ENCODE measurements around the gene VTN. TPM values are rescaled to one million over a fixed set of nuclear protein-coding genes. Genes with fewer than 3 reads are reported as not detected.

Gene VTN
- total and polyA plus RNA-seq, 7 experiments from 2014 or later: 0.08 to 0.65 (median 0.19) TPM; not detected in 4

DNA sequence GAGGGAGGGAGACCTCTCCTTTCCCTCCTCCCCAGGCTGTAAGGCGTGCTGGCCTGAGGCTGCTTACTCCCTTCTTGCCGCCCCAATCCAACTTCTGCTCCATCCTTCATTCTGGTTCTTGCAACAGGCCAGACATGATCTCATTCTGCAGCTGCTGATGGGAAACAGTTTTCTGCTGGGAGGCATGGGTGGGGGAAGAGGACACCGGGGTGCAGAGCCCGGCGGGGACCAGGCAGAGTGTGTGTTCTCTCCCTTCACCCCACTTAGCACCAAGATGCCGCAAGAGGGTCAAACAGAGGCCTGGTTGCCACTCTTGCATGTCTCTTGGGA is 2.8 kb upstream of the VTN start:
- Mint-ChIP-seq H3K27me3 (no peaks in the 10 kb centered on the region), H3K9me3 (no peaks in the 10 kb centered on the region), H3K4me3 (peak overlapping the region; percentile 70 to 95 (median 78)), H3K27ac (peak overlapping the region in 4 of 9 donors; percentile 23 to 69 (median 50)), H3K36me3 (peaks cover 0 to 4% (median under 1%) of the 10 kb centered on the region in 5 donors), H3K4me1 (peaks cover 10 to 25% (median 18%) of the 10 kb centered on the region in 7 donors)
- Histone ChIP-seq H3K27ac (ENCODE audit: low read depth, low read length) (peak overlapping the region; percentile 88), H3K4me3 (ENCODE audit: low read length) (peak overlapping the region; percentile 78), H3K9me3 (ENCODE audit: control insufficient read depth in 2 of 3, low read length in 3 of 3) (no peaks in the 10 kb centered on the region), H3K36me3 (ENCODE audit: control insufficient read depth in 2 of 3, insufficient read depth in 3 of 3, low read length in 3 of 3) (no peaks in the 10 kb centered on the region), H3K27me3 (ENCODE audit: control insufficient read depth in 2 of 2, insufficient read depth in 2 of 2, low read length in 2 of 2) (no peaks in the 10 kb centered on the region), H3K4me1 (ENCODE audit: control insufficient read depth in 2 of 2, insufficient read depth in 2 of 2, low read length in 2 of 2) (peaks cover 9 to 11% of the 10 kb centered on the region in 2 donors)
- no peak for DNase-seq
- intact Hi-C loops (cut with micrococcal nuclease): loop anchor here (1.0 to 10.0 kb wide), 5 partner anchors 11 to 202 kb away; partner anchors contain the start of genes ALDOC (in 1 of the 2), PIGS (in 1 of the 2), SLC46A1 (in 1 of the 2) and TMEM97 (in 1 of the 2)
- ATAC-seq: no peak
- CTCF ChIA-PET: no interaction called here
- POLR2A ChIA-PET: interaction anchor here (3.3 kb wide), 1 partner anchor 15 kb away, joined by 17 read pairs; the partner anchor contains the start of gene POLDIP2

DNA sequence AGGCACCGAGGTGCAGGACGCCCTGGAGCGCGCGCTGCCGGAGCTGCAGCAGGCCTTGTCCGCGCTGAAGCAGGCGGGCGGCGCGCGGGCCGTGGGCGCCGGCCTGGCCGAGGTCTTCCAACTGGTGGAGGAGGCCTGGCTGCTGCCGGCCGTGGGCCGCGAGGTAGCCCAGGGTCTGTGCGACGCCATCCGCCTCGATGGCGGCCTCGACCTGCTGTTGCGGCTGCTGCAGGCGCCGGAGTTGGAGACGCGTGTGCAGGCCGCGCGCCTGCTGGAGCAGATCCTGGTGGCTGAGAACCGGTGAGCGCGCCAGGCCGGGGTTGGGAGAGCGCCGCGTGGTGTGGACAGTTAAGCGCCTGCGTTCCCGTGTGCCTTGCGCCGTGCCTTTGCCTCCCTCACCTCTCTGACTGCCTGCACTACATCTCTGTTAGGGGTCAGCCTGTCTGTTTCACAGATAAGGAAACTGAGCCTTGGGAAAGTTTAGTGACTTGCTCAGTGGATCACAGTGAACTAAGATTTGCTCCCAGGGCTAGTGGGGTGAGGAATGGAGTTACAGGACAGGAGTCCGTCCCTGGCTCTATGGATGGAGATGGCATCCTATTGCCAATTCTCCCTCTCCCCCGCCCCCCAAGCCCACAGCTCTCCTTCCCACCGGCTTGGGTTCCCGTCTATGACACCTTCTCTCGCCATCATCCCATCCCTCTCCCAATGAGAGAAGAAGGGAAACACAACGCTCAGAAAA is 2.3 kb upstream of the VTN start:
- Mint-ChIP-seq H3K9me3 (no peaks in the 10 kb centered on the region), H3K27me3 (no peaks in the 10 kb centered on the region), H3K4me1 (peaks cover 10 to 25% (median 18%) of the 10 kb centered on the region in 7 donors), H3K36me3 (peaks cover 0 to 4% (median 0%) of the 10 kb centered on the region in 5 donors), H3K4me3 (peak overlapping the region; percentile 70 to 95 (median 85)), H3K27ac (peak overlapping the region in 6 of 9 donors; percentile 23 to 91 (median 54))
- peak overlapping the region; percentile 78 for H3K4me3 ChIP-seq (ENCODE audit: low read length)
- intact Hi-C loops (cut with micrococcal nuclease): loop anchor here (1.0 to 10.0 kb wide), 5 partner anchors 12 to 202 kb away; partner anchors contain the start of genes ALDOC (in 1 of the 2), PIGS (in 1 of the 2), SLC46A1 (in 1 of the 2) and TMEM97 (in 1 of the 2)
- peaks cover 9 to 11% of the 10 kb centered on the region in 2 donors for H3K4me1 ChIP-seq (ENCODE audit: control insufficient read depth in 2 of 2, insufficient read depth in 2 of 2, low read length in 2 of 2)
- ATAC-seq (no peak), DNase-seq (peak in 2 of 9 donors; percentile 15 to 16)
- no peaks in the 10 kb centered on the region for H3K9me3 ChIP-seq (ENCODE audit: control insufficient read depth in 2 of 3, low read length in 3 of 3)
- ChIA-PET CTCF (no interaction called here), POLR2A (interaction anchor here (0.8 to 3.3 kb wide), 5 partner anchors 12 to 357 kb away, joined by 3 to 17 read pairs (median 3); partner anchors contain the start of genes POLDIP2 and TNFAIP1)
- no peaks in the 10 kb centered on the region for H3K36me3 ChIP-seq (ENCODE audit: control insufficient read depth in 2 of 3, insufficient read depth in 3 of 3, low read length in 3 of 3)
- H3K27me3 ChIP-seq (ENCODE audit: control insufficient read depth in 2 of 2, insufficient read depth in 2 of 2, low read length in 2 of 2): no peaks in the 10 kb centered on the region
- peak overlapping the region; percentile 88 for H3K27ac ChIP-seq (ENCODE audit: low read depth, low read length)

DNA sequence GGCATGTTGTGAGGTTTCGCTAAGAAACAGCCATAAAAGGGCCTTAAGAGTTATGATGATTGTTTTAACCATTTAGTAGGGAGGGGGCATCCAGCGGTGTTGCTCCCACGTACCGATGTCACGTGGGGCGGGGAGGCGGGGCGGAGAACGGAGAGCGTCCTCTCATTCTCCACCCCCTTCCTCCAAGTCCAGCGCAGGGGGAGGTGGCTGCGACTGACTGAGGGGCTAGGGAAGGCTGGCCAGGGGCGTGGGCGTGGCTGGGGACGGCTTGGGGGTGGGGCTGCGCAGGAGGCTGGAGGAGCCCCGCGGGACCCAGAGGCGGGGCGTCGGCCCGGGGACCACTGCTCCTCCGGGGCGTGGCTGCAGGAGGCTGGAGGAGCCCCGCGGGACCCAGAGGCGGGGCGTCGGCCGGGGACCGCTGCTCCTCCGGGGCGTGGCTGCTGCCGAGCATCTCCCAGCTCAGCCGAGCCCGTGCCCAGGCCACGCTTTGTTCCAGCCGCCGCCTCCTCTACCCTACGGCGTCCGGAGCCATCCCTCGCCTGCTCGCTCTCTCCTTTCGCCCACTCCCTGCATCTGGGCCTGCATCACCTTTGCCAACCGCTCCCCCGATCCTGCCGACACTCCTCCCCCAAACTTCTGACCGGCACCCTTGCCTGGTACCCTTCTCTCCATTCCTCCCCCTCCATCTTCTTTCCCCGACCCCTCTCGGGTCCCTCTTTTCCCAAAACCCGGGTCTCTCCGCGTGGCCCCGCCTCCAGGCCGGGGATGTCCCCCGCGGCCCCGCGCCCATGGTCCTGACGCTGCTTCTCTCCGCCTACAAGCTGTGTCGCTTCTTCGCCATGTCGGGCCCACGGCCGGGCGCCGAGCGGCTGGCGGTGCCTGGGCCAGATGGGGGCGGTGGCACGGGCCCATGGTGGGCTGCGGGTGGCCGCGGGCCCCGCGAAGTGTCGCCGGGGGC is 1.4 kb upstream of the VTN start, which contains the start of gene SARM1:
SARM1 (plus strand) TSS at position 450 of the 958 bp plus-strand sequence; CDS start at position 789, 339 bp downstream.
- Histone ChIP-seq H3K4me1 (ENCODE audit: control insufficient read depth in 2 of 2, insufficient read depth in 2 of 2, low read length in 2 of 2) (peaks cover 9 to 11% of the 10 kb centered on the region in 2 donors), H3K27ac (ENCODE audit: low read depth, low read length) (peak within 1 kb of the TSS; percentile 88), H3K36me3 (ENCODE audit: control insufficient read depth in 2 of 3, insufficient read depth in 3 of 3, low read length in 3 of 3) (no peaks in the 10 kb centered on the region), H3K27me3 (ENCODE audit: control insufficient read depth in 2 of 2, insufficient read depth in 2 of 2, low read length in 2 of 2) (no peaks in the 10 kb centered on the region), H3K9me3 (ENCODE audit: control insufficient read depth in 2 of 3, low read length in 3 of 3) (no peaks in the 10 kb centered on the region), H3K4me3 (ENCODE audit: low read length) (peak within 1 kb of the TSS; percentile 78)
- DNase-seq: peak; percentile 52 to 90 (median 64)
- intact Hi-C loops (cut with micrococcal nuclease): loop anchor here (1.0 to 10.0 kb wide), 9 partner anchors 13 to 330 kb away; partner anchors contain the start of genes IFT20 (in 2 of the 2), POLDIP2 (in 2 of the 2), TMEM97 (in 2 of the 2) and TNFAIP1 (in 2 of the 2)
- Mint-ChIP-seq H3K27me3 (no peaks in the 10 kb centered on the region), H3K9me3 (no peaks in the 10 kb centered on the region), H3K4me3 (peak within 1 kb of the TSS; percentile 88 to 98 (median 94)), H3K36me3 (peaks cover 0 to 4% (median 0%) of the 10 kb centered on the region in 5 donors), H3K4me1 (peaks cover 10 to 25% (median 18%) of the 10 kb centered on the region in 7 donors), H3K27ac (peak within 1 kb of the TSS; percentile 66 to 97 (median 93))
- POLR2A ChIA-PET: interaction anchor here (0.8 to 3.3 kb wide), 6 partner anchors 11 to 358 kb away, joined by 3 to 17 read pairs (median 3); partner anchors contain the start of genes POLDIP2 and TNFAIP1
- peak; percentile 91 for ATAC-seq
- CTCF ChIA-PET: interaction anchor here (0.7 kb wide), 1 partner anchor 64 kb away, joined by 3 read pairs; no protein-coding TSS in a partner anchor

DNA sequence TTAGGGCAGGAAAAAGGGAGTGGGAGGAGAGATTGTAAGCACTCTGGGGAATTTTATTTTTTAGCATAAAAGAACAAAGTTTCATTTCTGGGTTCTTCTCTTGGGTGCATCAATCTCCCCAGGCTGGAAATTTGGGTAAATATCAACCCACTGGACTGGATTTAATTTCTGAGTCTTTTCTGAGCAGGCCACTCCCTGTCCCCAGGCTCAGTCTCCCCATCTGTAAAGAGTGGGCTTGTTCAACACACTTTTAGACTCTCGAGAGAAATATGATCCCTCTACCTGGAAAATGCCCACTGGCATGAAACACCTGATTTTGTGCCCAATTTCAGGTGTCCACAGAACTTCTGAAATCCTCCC is 617 bp upstream of the VTN start:
- peaks cover 9 to 11% of the 10 kb centered on the region in 2 donors for H3K4me1 ChIP-seq (ENCODE audit: control insufficient read depth in 2 of 2, insufficient read depth in 2 of 2, low read length in 2 of 2)
- H3K9me3 ChIP-seq (ENCODE audit: control insufficient read depth in 2 of 3, low read length in 3 of 3): no peaks in the 10 kb centered on the region
- Mint-ChIP-seq H3K9me3 (no peaks in the 10 kb centered on the region), H3K4me1 (peaks cover 10 to 25% (median 18%) of the 10 kb centered on the region in 7 donors), H3K27ac (peak overlapping the region in 8 of 9 donors; percentile 55 to 97 (median 90)), H3K36me3 (peaks cover 0 to 4% (median 0%) of the 10 kb centered on the region in 5 donors), H3K4me3 (peak overlapping the region; percentile 88 to 98 (median 94)), H3K27me3 (no peaks in the 10 kb centered on the region)
- H3K27ac ChIP-seq (ENCODE audit: low read depth, low read length): peak overlapping the region; percentile 88
- POLR2A ChIA-PET: interaction anchor here (0.5 to 3.3 kb wide), 2 partner anchors 13 to 230 kb away, joined by 3 to 17 read pairs; partner anchors contain the start of gene POLDIP2
- no peaks in the 10 kb centered on the region for H3K36me3 ChIP-seq (ENCODE audit: control insufficient read depth in 2 of 3, insufficient read depth in 3 of 3, low read length in 3 of 3)
- no peak overlapping the region for H3K4me3 ChIP-seq (ENCODE audit: low read length)
- no peaks in the 10 kb centered on the region for H3K27me3 ChIP-seq (ENCODE audit: control insufficient read depth in 2 of 2, insufficient read depth in 2 of 2, low read length in 2 of 2)
- CTCF ChIA-PET: interaction anchor here (0.7 to 1.0 kb wide), 2 partner anchors 46 to 65 kb away, joined by 3 to 4 read pairs; no protein-coding TSS in a partner anchor
- DNase-seq: no peak
- ATAC-seq: no peak
- intact Hi-C loops (cut with micrococcal nuclease): loop anchor here (1.0 to 10.0 kb wide), 8 partner anchors 13 to 329 kb away; partner anchors contain the start of genes IFT20 (in 2 of the 2), POLDIP2 (in 2 of the 2), TNFAIP1 (in 2 of the 2) and ALDOC (in 1 of the 2)

DNA sequence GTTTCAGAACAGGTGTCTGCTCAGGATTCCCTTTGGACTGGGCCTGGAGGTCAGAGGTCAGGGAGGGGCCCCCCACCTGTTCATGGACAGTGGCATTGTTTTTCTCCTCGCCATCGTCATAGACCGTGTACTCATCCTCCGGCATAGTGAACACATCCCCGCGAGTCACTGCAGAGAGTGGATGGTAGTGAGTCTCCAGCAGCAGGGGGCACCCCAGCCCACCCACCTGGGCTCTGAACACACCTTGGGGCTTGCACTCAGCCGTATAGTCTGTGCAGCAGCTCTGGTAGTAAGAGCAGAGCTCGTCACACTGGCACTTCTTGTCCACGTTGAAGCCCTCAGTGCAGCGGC is 448 bp downstream of the VTN start:
- ChIA-PET CTCF (interaction anchor here (1.0 kb wide), 1 partner anchor 47 kb away, joined by 4 read pairs; no protein-coding TSS in a partner anchor), POLR2A (interaction anchor here (0.8 to 3.3 kb wide), 2 partner anchors 12 kb away, joined by 5 to 17 read pairs; partner anchors contain the start of gene POLDIP2)
- no peak overlapping the region for H3K4me3 ChIP-seq (ENCODE audit: low read length)
- Mint-ChIP-seq H3K4me3 (peak overlapping the region in 1 of 10 donors; percentile 96), H3K27me3 (no peaks in the 10 kb centered on the region), H3K9me3 (no peaks in the 10 kb centered on the region), H3K36me3 (peaks cover 0 to 2% (median 0%) of the 10 kb centered on the region in 5 donors), H3K27ac (peak overlapping the region in 6 of 9 donors; percentile 12 to 97 (median 55)), H3K4me1 (peaks cover 10 to 21% (median 18%) of the 10 kb centered on the region in 7 donors)
- H3K27me3 ChIP-seq (ENCODE audit: control insufficient read depth in 2 of 2, insufficient read depth in 2 of 2, low read length in 2 of 2): no peaks in the 10 kb centered on the region
- H3K4me1 ChIP-seq (ENCODE audit: control insufficient read depth in 2 of 2, insufficient read depth in 2 of 2, low read length in 2 of 2): peaks cover 9 to 11% of the 10 kb centered on the region in 2 donors
- ATAC-seq: no peak
- peaks cover 0 to 9% (median 0%) of the 10 kb centered on the region in 3 experiments for H3K36me3 ChIP-seq (ENCODE audit: control insufficient read depth in 2 of 3, insufficient read depth in 3 of 3, low read length in 3 of 3)
- no peak for DNase-seq
- no peaks in the 10 kb centered on the region for H3K9me3 ChIP-seq (ENCODE audit: control insufficient read depth in 2 of 3, low read length in 3 of 3)
- intact Hi-C loops (cut with micrococcal nuclease): loop anchor here (2.0 to 10.0 kb wide), 4 partner anchors 38 to 205 kb away; partner anchors contain the start of genes ALDOC (in 1 of the 2), PIGS (in 1 of the 2), SLC46A1 (in 1 of the 2) and UNC119 (in 1 of the 2)
- no peak overlapping the region for H3K27ac ChIP-seq (ENCODE audit: low read depth, low read length)

Measured in naive thymus-derived CD4-positive, alpha-beta T cell (primary cell).